ENCODE results near the gene RSF1. TPM values are rescaled to one million over a fixed set of nuclear protein-coding genes. Genes with fewer than 3 reads are reported as not detected.

The RSF1 gene
- total RNA-seq, 4 donors from 2014 or later: 55.0 to 88.8 (median 65.8) TPM

DNA sequence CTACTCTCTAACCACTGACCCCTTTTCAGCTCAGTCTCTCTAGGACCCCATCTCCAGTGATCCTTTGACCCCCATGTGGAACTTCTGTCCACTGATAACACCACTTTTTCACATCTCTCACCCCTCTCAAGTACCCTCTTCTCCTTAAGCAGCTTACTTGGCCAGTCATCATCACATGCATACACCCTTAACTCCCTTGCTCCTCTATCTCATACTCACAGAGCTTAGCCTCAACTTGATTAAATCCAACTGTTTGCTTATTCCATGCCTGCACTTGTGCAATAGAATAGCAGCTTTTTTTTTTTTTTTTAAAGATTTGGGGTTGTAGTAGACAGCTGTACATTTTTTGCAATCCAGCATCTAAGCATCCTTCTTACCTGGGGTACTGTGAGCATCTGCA is 208.6 kb downstream of the RSF1 start:
- H3K4me3 ChIP-seq (replicated peaks in 1 of 3): no peak overlapping the region
- intact Hi-C loops (cut with DNase I): no loop called here
- DNase-seq: no peak
- no peak overlapping the region for H3K27ac ChIP-seq
- H3K36me3 ChIP-seq: peaks cover 11 to 13% of the 10 kb centered on the region in 2 donors
- TF ChIP-seq, protein P1, sequence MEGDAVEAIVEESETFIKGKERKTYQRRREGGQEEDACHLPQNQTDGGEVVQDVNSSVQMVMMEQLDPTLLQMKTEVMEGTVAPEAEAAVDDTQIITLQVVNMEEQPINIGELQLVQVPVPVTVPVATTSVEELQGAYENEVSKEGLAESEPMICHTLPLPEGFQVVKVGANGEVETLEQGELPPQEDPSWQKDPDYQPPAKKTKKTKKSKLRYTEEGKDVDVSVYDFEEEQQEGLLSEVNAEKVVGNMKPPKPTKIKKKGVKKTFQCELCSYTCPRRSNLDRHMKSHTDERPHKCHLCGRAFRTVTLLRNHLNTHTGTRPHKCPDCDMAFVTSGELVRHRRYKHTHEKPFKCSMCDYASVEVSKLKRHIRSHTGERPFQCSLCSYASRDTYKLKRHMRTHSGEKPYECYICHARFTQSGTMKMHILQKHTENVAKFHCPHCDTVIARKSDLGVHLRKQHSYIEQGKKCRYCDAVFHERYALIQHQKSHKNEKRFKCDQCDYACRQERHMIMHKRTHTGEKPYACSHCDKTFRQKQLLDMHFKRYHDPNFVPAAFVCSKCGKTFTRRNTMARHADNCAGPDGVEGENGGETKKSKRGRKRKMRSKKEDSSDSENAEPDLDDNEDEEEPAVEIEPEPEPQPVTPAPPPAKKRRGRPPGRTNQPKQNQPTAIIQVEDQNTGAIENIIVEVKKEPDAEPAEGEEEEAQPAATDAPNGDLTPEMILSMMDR (IDR thresholded peaks at IDR 0.05): no peak
- no peak for TF ChIP-seq POLR2A (IDR thresholded peaks at IDR 0.05)
- no peaks in the 10 kb centered on the region for H3K4me1 ChIP-seq
- no peaks in the 10 kb centered on the region for H3K27me3 ChIP-seq
- no peaks in the 10 kb centered on the region for H3K9me3 ChIP-seq

Small RNA genes within 50 kb of the gene (small RNA-seq; reads per million reads assigned to genes)
- not detected for gene RF00019

Other genes with a start within 250 kb of the RSF1 start
- 1 to 10 TPM; 1.1 to 5.6 (median 3.1) TPM for gene AQP11, start 230.8 kb downstream of the RSF1 start, total RNA-seq
- gene CLNS1A, start 182.9 kb downstream of the RSF1 start, total RNA-seq: 100 to 1,000 TPM in 1 of 4 donors, 10 to 100 TPM in 3; 78.9 to 118 (median 90.7) TPM
- 10 to 100 TPM; 33.6 to 60.5 (median 39.0) TPM for gene AAMDC, start 422 bp upstream of the RSF1 start, total RNA-seq
- gene INTS4, start 173.9 kb upstream of the RSF1 start, total RNA-seq: 10 to 100 TPM; 31.9 to 53.8 (median 43.7) TPM
- 10 to 100 TPM; 11.6 to 23.7 (median 14.4) TPM for gene KCTD14, start 202.6 kb upstream of the RSF1 start, total RNA-seq
- 1 to 10 TPM in 2 of 4 donors, under 1 TPM in 1, not detected in 1; 0.67 to 7.2 (median 2.8) TPM for gene THRSP, start 243.1 kb upstream of the RSF1 start, total RNA-seq